ENCODE results near the gene RYR2.
A peak's percentile ranks its signal among the peaks of the same experiment; 100 is the strongest.

The RYR2 gene

GRCh38 chr1:237756304-237756967, 714.5 kb downstream of the RYR2 start:
- DNase-seq, result no peak

- DNase-seq, result no peak
Observed at GRCh38 chr1:237759377-237759776, 717.4 kb downstream of the RYR2 start.

GRCh38 chr1:237760951-237761350, 719.0 kb downstream of the RYR2 start:
- no peak for DNase-seq

GRCh38 chr1:237763137-237763536, 721.2 kb downstream of the RYR2 start:
- DNase-seq, result no peak

- no peak for DNase-seq
Observed at GRCh38 chr1:237763751-237764150, 721.8 kb downstream of the RYR2 start.

GRCh38 chr1:237769916-237770315, 727.9 kb downstream of the RYR2 start:
- DNase-seq, result no peak

GRCh38 chr1:237772009-237772408, 730.0 kb downstream of the RYR2 start:
- DNase-seq, result no peak

- DNase-seq, result no peak
Observed at GRCh38 chr1:237774246-237774645, 732.3 kb downstream of the RYR2 start.

GRCh38 chr1:237779356-237779755, 737.4 kb downstream of the RYR2 start:
- no peak for DNase-seq

- DNase-seq, result no peak
Observed at GRCh38 chr1:237786066-237786719, 744.2 kb downstream of the RYR2 start.

- no peak for DNase-seq
Observed at GRCh38 chr1:237788069-237788468, 746.1 kb downstream of the RYR2 start.

GRCh38 chr1:237789619-237790018, 747.6 kb downstream of the RYR2 start:
- DNase-seq, result no peak

- DNase-seq, result no peak
Observed at GRCh38 chr1:237791592-237791991, 749.6 kb downstream of the RYR2 start.

GRCh38 chr1:237792149-237792548, 750.2 kb downstream of the RYR2 start:
- DNase-seq, result no peak

- no peak for DNase-seq
Observed at GRCh38 chr1:237792726-237793125, 750.7 kb downstream of the RYR2 start.

- DNase-seq, result no peak
Observed at GRCh38 chr1:237794071-237794470, 752.1 kb downstream of the RYR2 start.

GRCh38 chr1:237795558-237795957, 753.6 kb downstream of the RYR2 start:
- DNase-seq, result no peak

GRCh38 chr1:237799762-237800474, 757.9 kb downstream of the RYR2 start:
- peak; percentile 68 for DNase-seq

- DNase-seq, result no peak
Observed at GRCh38 chr1:237804516-237804915, 762.5 kb downstream of the RYR2 start.

GRCh38 chr1:237809099-237809498, 767.1 kb downstream of the RYR2 start:
- DNase-seq, result no peak

- no peak for DNase-seq
Observed at GRCh38 chr1:237811633-237812032, 769.6 kb downstream of the RYR2 start.

- DNase-seq, result no peak
Observed at GRCh38 chr1:237812061-237812460, 770.1 kb downstream of the RYR2 start.

GRCh38 chr1:237814319-237814924, 772.4 kb downstream of the RYR2 start:
- no peak for DNase-seq

- no peak for DNase-seq
Observed at GRCh38 chr1:237817277-237817676, 775.3 kb downstream of the RYR2 start.
